ENCODE results near the gene RTN4IP1.

Gene RTN4IP1, protein sequence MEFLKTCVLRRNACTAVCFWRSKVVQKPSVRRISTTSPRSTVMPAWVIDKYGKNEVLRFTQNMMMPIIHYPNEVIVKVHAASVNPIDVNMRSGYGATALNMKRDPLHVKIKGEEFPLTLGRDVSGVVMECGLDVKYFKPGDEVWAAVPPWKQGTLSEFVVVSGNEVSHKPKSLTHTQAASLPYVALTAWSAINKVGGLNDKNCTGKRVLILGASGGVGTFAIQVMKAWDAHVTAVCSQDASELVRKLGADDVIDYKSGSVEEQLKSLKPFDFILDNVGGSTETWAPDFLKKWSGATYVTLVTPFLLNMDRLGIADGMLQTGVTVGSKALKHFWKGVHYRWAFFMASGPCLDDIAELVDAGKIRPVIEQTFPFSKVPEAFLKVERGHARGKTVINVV

GRCh38 chr6:106629103-106629858 lies at the start of gene RTN4IP1, which contains the start of gene QRSL1:
Gene RTN4IP1, minus strand, starts transcription at chr6:106629498. Its CDS starts 477 bp downstream, at chr6:106629021.
Gene QRSL1, plus strand, starts transcription at chr6:106629578. Its CDS starts 104 bp downstream, at chr6:106629682.
- peak; percentile 95 for DNase-seq

- no peak for DNase-seq
Measured at GRCh38 chr6:106677282-106677681, 48.0 kb upstream of the RTN4IP1 start.

DNA sequence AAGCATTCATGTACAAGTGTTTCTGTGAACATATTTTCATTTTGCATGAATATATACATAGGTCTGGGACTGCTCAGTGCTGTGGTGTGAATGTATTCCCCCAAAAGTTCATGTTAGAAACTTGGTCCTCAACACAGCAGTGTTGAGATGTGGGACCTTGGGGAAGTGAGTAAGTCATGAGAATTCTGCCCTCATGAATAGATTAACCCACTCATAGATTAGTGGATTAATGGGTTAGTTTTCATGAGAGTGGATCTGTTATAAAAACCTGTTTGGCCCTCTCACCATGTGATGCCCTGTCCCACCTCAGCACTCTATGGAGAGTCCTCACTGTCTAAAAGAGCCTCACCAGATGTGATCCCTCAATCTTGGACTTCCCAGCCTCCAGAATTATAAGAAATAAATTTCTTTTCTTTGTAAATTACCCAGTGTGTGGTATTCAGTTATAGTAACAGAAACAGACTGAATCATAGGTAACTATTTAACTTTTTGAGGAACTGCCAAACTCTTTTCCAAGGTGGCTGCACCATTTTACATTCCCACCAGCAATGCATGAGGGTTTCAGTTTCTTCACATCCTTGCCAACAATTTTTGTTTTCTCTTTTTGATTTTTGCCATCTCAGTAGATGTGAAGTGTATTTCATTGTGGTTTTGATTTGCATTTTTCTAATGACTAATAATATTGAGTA lies 45.4 kb upstream of the RTN4IP1 start:
- DNase-seq: no peak

DNA sequence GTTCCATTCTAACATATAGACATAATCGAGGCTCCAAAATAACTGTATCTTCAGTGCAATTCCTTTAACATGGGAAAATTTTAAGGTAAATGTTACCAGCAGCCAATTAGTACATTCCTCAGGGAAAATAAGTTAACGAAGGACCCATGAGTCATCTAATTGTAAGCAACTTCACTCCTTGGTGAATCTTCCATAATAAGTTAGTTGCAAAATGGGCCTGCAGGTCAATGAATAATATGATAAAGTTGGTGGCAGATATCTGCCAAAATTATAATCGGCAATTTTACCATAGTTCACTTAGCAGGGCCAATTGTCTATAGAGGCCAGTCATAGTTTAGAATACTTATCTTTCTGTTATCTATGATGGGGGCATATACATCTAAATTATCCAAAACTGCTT lies 42.4 kb upstream of the RTN4IP1 start:
- no peak for DNase-seq

DNA sequence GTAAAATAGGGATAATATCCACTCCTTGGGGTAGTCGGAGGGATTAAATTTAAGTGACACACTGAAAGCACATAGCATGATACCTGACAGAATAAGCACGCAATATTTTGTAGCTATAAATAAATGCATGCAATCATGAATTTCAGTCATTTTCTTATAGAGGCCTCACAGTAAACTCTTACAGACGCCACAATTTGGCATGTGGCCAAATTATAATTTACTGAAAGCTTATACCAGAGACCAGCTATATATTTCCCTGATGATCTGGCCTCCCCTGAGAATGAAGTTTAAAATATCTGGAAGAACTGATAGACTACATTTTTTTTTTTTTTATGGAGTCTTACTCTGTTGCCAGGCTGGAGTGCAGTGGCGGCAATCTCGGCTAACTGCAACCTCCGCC lies 40.9 kb upstream of the RTN4IP1 start:
- DNase-seq: no peak

DNA sequence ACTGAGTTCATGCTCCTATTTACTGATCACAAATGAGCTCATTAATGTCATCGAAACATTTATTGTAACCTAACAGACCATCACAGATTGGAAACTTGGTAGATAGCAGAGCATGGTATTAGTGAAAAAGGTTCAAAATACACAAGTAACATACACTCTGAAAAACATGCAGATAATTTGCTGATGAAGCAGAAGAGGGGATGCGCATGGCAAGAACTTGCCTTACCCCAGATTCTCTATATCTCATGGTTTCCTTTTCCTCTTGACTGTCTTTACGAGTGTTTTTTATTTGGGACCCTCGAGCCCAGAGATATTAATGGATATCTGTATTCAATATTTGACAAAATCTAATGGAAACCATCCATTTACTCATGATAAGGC lies 37.7 kb upstream of the RTN4IP1 start:
- DNase-seq: no peak

- no peak for DNase-seq
Measured at GRCh38 chr6:106666282-106667021, 37.2 kb upstream of the RTN4IP1 start.

DNA sequence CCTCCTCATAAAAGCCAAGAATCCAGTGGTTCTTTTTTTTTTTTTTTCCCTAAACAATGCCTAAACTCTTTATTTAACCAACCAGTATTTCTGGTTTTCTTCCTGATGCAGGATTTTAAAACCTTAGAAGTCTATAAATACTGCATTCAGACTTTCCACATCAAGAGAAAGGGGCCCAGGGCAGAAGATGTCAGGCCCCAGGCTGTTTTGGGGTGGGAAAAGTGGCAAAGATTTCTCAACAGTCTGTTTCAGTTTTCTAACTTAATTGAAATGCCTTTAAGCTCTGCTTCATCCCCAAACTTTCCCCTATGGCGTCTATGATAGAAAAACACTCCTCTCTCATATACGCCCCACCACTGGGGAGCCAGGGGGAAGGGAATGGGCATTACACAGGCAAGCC lies 33.2 kb upstream of the RTN4IP1 start:
- DNase-seq: no peak

- DNase-seq: no peak
Measured at GRCh38 chr6:106659859-106660258, 30.6 kb upstream of the RTN4IP1 start.

- no peak for DNase-seq
Measured at GRCh38 chr6:106658469-106658868, 29.2 kb upstream of the RTN4IP1 start.

DNA sequence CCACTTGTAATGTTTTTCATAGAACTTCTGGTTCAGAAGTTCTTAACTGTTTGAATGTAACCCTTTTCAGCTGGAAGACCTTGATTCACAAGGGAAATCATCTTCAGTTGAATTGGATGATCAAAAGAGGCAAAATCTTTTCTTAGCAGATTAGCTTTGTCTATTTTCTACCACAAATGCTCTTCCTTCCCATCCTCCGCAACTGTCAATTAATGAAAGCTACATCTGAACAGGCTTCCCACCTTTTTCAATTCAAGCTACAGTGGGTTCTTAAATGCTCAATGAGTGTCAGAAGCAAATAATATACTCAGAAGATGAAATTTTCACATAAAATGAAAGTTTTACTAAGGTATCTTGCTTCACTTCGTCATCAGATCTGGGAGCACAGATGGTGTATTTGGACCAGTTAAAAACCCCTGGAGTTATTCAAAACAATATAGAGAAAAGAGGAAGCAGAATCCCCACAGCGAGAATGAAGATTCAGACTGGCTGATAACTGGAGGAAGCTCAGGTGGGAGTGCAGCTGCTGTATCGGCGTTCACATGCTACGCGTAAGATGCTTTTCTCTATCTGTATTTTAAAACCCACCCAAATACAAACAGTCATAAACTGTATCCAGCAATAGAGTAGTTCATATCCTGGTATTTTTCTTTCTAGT lies 19.5 kb upstream of the RTN4IP1 start:
- no peak for DNase-seq

GRCh38 chr6:106643061-106643460 lies 13.8 kb upstream of the RTN4IP1 start:
- no peak for DNase-seq

- no peak for DNase-seq
Measured at GRCh38 chr6:106642476-106642875, 13.2 kb upstream of the RTN4IP1 start.

DNA sequence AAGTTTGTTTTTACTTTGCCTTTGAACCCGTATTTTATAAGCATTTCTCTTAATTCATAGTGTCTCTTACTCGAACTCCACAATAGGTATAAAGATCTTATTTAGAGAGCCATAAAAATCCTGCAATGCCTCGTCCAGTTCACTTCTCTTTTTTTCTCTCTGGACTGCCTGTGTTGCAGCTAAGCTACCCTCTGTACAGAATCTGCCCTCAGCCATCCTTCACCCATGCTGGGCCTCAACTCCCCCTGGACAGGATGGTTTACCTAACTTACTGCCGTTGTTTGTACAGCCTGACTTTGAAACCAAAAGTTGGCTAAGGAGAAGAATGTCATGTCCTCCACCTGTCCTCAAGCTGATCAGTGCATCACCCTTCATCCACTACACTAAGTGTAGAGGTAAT lies 10.5 kb upstream of the RTN4IP1 start:
- DNase-seq: no peak

GRCh38 chr6:106637717-106638341 lies 8.5 kb upstream of the RTN4IP1 start:
- DNase-seq: no peak

- DNase-seq: no peak
Measured at GRCh38 chr6:106637051-106637716, 7.9 kb upstream of the RTN4IP1 start.

- no peak for DNase-seq
Measured at GRCh38 chr6:106634565-106634964, 5.3 kb upstream of the RTN4IP1 start.

GRCh38 chr6:106631346-106631745 lies 2.0 kb upstream of the RTN4IP1 start:
- no peak for DNase-seq

- no peak for DNase-seq
Measured at GRCh38 chr6:106630366-106630765, 1.1 kb upstream of the RTN4IP1 start.

GRCh38 chr6:106629859-106630163 lies 513 bp upstream of the RTN4IP1 start:
- no peak for DNase-seq

- DNase-seq: no peak
Measured at GRCh38 chr6:106628658-106629102, 618 bp downstream of the RTN4IP1 start.
